Stimulated activated CD4-positive, alpha-beta T cell treated with anti-CD3 and anti-CD28 coated beads, Interleukin-1b, Interleukin-23, amount 100 ng/mL, for 24 hours (primary cell): Measurements from ENCODE around the gene SCP2D1.

Experiments used
- DNase-seq, 4 experiments: peaks; one replicate each; pipeline ENCODE4 v3.0.0-alpha.2; 2020; ENCODE audit warnings: low read depth in 4 of 4, low spot score in 1 of 4

Gene SCP2D1

GRCh38 chr20:18811904-18812303 is 1.7 kb upstream of the SCP2D1 start:
- no peak for DNase-seq

GRCh38 chr20:18815194-18815942 is 1.8 kb downstream of the SCP2D1 start:
- no peak for DNase-seq

- no peak for DNase-seq
Measured at GRCh38 chr20:18822832-18823231, 9.2 kb downstream of the SCP2D1 start.

- no peak for DNase-seq
Measured at GRCh38 chr20:18831830-18832499, 18.4 kb downstream of the SCP2D1 start.

GRCh38 chr20:18832546-18833200 is 19.1 kb downstream of the SCP2D1 start:
- no peak for DNase-seq

GRCh38 chr20:18835466-18836256 is 22.1 kb downstream of the SCP2D1 start:
- no peak for DNase-seq

GRCh38 chr20:18837718-18838117 is 24.1 kb downstream of the SCP2D1 start:
- DNase-seq, result no peak

- no peak for DNase-seq
Measured at GRCh38 chr20:18839507-18840247, 26.1 kb downstream of the SCP2D1 start.

GRCh38 chr20:18840248-18840645 is 26.7 kb downstream of the SCP2D1 start:
- DNase-seq, result no peak

- DNase-seq, result no peak
Measured at GRCh38 chr20:18845017-18845416, 31.4 kb downstream of the SCP2D1 start.

GRCh38 chr20:18847226-18847755 is 33.7 kb downstream of the SCP2D1 start:
- DNase-seq, result no peak

- DNase-seq, result no peak
Measured at GRCh38 chr20:18849131-18849530, 35.5 kb downstream of the SCP2D1 start.

GRCh38 chr20:18851629-18852028 is 38.0 kb downstream of the SCP2D1 start:
- no peak for DNase-seq

GRCh38 chr20:18852318-18852717 is 38.7 kb downstream of the SCP2D1 start:
- DNase-seq, result no peak

GRCh38 chr20:18853216-18853615 is 39.6 kb downstream of the SCP2D1 start:
- no peak for DNase-seq

GRCh38 chr20:18853946-18854646 is 40.5 kb downstream of the SCP2D1 start:
- no peak for DNase-seq

GRCh38 chr20:18855882-18856281 is 42.3 kb downstream of the SCP2D1 start:
- DNase-seq, result no peak

- DNase-seq, result no peak
Measured at GRCh38 chr20:18856873-18857272, 43.3 kb downstream of the SCP2D1 start.

GRCh38 chr20:18857640-18858039 is 44.1 kb downstream of the SCP2D1 start:
- no peak for DNase-seq

GRCh38 chr20:18858816-18859215 is 45.2 kb downstream of the SCP2D1 start:
- no peak for DNase-seq
